ENCODE data around the gene CMYA5. TPM values are rescaled to one million over a fixed set of nuclear protein-coding genes. Genes with fewer than 3 reads are reported as not detected.
"Not testable (repeated sequence)": the region's sequence is repeated elsewhere in the genome, so short reads cannot be mapped to it uniquely, and the experiment has no call there.

The CMYA5 gene
- total RNA-seq, 1 donor from 2014 or later, result 0.74 TPM

DNA sequence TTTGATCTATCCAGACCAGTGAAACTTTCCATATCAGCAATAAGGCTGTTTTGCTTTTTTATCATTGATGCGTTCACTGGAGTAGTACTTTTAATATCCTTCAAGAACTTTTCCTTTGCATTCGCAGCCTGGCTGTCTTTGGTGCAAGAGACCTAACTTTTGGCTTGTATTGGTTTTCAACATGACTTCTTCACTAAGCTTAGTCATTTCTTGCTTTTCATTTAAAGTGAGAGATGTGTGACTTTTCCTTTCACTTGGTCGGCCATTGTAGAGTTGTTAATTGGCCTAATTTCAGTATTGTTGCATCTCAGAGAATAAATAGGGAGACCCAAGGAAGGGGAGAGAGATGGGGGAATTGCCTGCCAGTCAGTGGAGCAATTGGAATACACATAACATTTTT, 26.4 kb upstream of the CMYA5 start:
- DNase-seq, result no peak
- Mint-ChIP-seq H3K27ac (ENCODE audit: unreplicated experiment) (no peak overlapping the region), H3K36me3 (ENCODE audit: unreplicated experiment) (peaks cover 21% of the 10 kb centered on the region), H3K27me3 (ENCODE audit: unreplicated experiment) (no peaks in the 10 kb centered on the region), H3K4me3 (ENCODE audit: unreplicated experiment) (no peak overlapping the region), H3K9me3 (ENCODE audit: unreplicated experiment) (no peaks in the 10 kb centered on the region), H3K4me1 (ENCODE audit: low read depth, unreplicated experiment) (no peaks in the 10 kb centered on the region)
- TF ChIP-seq, protein P1, sequence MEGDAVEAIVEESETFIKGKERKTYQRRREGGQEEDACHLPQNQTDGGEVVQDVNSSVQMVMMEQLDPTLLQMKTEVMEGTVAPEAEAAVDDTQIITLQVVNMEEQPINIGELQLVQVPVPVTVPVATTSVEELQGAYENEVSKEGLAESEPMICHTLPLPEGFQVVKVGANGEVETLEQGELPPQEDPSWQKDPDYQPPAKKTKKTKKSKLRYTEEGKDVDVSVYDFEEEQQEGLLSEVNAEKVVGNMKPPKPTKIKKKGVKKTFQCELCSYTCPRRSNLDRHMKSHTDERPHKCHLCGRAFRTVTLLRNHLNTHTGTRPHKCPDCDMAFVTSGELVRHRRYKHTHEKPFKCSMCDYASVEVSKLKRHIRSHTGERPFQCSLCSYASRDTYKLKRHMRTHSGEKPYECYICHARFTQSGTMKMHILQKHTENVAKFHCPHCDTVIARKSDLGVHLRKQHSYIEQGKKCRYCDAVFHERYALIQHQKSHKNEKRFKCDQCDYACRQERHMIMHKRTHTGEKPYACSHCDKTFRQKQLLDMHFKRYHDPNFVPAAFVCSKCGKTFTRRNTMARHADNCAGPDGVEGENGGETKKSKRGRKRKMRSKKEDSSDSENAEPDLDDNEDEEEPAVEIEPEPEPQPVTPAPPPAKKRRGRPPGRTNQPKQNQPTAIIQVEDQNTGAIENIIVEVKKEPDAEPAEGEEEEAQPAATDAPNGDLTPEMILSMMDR (IDR thresholded peaks at IDR 0.05; ENCODE audit: partially characterized antibody, unreplicated experiment), result no peak

DNA sequence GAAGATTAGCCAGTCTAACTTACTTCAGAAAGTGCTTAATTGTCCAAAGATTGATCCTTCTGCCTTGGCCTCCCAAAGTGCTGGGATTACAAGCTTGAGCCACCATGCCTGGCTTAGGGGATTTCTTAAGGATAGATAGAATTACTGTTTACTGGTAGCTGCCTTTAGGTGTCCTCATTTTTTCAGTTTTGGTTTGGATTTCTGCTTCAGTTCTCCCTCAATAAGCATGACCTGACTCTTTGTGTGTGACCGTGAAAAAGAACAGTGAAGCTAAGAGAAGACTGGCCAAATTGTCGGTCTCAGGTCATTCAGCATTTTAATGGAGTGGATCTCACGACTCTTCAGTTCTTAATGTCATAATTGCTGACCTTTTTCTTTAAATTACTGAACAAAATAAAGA, 22.9 kb upstream of the CMYA5 start:
- H3K27me3 Mint-ChIP-seq (ENCODE audit: unreplicated experiment), result no peaks in the 10 kb centered on the region
- H3K9me3 Mint-ChIP-seq (ENCODE audit: unreplicated experiment), result no peaks in the 10 kb centered on the region
- H3K27ac Mint-ChIP-seq (ENCODE audit: unreplicated experiment), result no peak overlapping the region
- no peaks in the 10 kb centered on the region for H3K4me1 Mint-ChIP-seq (ENCODE audit: low read depth, unreplicated experiment)
- no peak for DNase-seq
- no peak overlapping the region for H3K4me3 Mint-ChIP-seq (ENCODE audit: unreplicated experiment)
- peaks cover 15% of the 10 kb centered on the region for H3K36me3 Mint-ChIP-seq (ENCODE audit: unreplicated experiment)
- TF ChIP-seq, protein P1 (IDR thresholded peaks at IDR 0.05; ENCODE audit: partially characterized antibody, unreplicated experiment), result no peak

DNA sequence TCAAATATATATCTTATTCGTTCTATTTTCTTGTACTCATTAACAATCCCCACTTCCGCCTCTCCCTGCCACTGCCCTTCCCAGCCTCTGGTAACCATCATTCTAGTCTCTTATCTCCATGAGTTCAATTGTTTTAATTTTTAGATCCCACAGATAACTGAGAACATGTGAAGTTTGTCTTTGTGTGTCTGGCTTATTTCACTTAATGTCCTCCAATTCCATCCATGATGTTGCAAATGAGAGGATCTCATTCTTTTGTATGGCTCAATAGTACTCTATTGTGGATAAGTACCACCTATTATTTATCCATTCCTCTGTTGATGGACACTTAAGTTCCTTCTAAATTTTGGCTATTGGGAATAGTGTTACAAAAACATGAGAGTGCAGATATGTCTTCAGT, 17.2 kb upstream of the CMYA5 start:
- no peaks in the 10 kb centered on the region for H3K9me3 Mint-ChIP-seq (ENCODE audit: unreplicated experiment)
- H3K4me1 Mint-ChIP-seq (ENCODE audit: low read depth, unreplicated experiment), result no peaks in the 10 kb centered on the region
- no peaks in the 10 kb centered on the region for H3K36me3 Mint-ChIP-seq (ENCODE audit: unreplicated experiment)
- no peak overlapping the region for H3K27ac Mint-ChIP-seq (ENCODE audit: unreplicated experiment)
- DNase-seq, result no peak
- TF ChIP-seq, protein P1 (IDR thresholded peaks at IDR 0.05; ENCODE audit: partially characterized antibody, unreplicated experiment), result no peak
- H3K27me3 Mint-ChIP-seq (ENCODE audit: unreplicated experiment), result no peaks in the 10 kb centered on the region
- no peak overlapping the region for H3K4me3 Mint-ChIP-seq (ENCODE audit: unreplicated experiment)

DNA sequence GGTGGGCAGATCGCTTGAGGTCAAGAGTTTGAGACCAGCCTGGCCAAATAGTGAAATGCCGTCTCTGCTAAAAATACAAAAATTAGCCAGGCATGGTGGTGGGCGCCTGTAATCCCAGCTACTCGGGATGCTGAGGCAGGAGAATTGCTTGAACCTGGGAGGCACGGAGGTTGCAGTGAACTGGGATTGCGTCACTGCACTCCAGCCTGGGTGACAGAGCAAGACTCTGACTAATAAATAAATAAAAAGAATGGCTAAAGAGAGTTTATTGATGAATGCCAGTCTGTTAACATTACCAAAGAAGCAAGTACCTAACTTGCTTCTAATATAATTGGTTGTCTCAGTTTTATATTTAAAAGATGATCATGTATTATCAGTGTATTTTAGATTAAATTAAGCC, 13.3 kb upstream of the CMYA5 start:
- not testable (repeated sequence) for H3K36me3 Mint-ChIP-seq (ENCODE audit: unreplicated experiment); H3K4me1 Mint-ChIP-seq (ENCODE audit: low read depth, unreplicated experiment); H3K4me3 Mint-ChIP-seq (ENCODE audit: unreplicated experiment); H3K9me3 Mint-ChIP-seq (ENCODE audit: unreplicated experiment); H3K27ac Mint-ChIP-seq (ENCODE audit: unreplicated experiment); DNase-seq; H3K27me3 Mint-ChIP-seq (ENCODE audit: unreplicated experiment)

DNA sequence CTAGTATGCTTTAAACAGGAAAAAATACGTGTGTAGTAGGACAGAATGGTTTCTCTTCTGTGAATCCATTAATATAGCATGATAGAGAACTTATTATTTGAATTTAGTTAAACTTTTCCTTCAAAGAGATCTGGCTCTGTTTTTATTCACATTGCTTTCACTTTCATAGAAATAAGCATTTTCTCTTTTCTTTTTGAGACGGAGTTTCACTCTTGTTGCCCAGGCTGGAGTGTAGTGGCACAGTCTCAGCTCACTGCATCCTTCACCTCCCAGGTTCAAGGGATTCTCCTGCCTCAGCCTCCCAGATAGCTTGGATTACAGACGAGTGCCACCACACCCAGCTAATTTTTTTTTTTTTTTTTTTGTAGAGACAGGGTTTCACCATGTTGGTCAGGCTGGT, 7.5 kb upstream of the CMYA5 start:
- H3K36me3 Mint-ChIP-seq (ENCODE audit: unreplicated experiment); H3K27ac Mint-ChIP-seq (ENCODE audit: unreplicated experiment); H3K27me3 Mint-ChIP-seq (ENCODE audit: unreplicated experiment); H3K9me3 Mint-ChIP-seq (ENCODE audit: unreplicated experiment); DNase-seq; H3K4me1 Mint-ChIP-seq (ENCODE audit: low read depth, unreplicated experiment); H3K4me3 Mint-ChIP-seq (ENCODE audit: unreplicated experiment): not testable (repeated sequence)

DNA sequence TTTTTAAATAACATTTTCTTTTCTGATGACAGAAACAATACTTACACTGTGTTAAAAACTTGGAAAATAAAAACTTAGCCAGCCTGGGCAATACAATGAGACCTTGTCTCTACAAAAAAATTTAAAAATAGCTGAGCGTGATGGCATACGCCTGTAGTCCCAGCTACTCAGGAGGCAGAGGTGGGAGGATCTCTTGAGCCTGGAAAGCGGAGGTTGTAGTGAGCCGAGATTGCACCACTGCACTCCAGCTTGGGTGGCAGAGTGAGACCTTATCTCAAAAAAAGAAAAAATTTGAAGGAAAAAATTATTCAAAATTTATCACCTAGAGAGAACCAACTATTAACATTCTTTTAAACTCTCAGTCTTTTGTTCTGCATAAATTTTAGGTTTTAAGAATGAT, 4.9 kb upstream of the CMYA5 start:
- Mint-ChIP-seq H3K9me3 (ENCODE audit: unreplicated experiment) (peaks cover 1% of the 10 kb centered on the region), H3K36me3 (ENCODE audit: unreplicated experiment) (peaks cover 5% of the 10 kb centered on the region), H3K4me1 (ENCODE audit: low read depth, unreplicated experiment) (peaks cover 2% of the 10 kb centered on the region), H3K27ac (ENCODE audit: unreplicated experiment) (no peak overlapping the region), H3K27me3 (ENCODE audit: unreplicated experiment) (peaks cover 4% of the 10 kb centered on the region), H3K4me3 (ENCODE audit: unreplicated experiment) (no peak overlapping the region)
- no peak for DNase-seq
- TF ChIP-seq, protein P1 (IDR thresholded peaks at IDR 0.05; ENCODE audit: partially characterized antibody, unreplicated experiment), result no peak

Data from glutamatergic neuron (in vitro differentiated cells).